Mammary epithelial cell (primary cell): ENCODE measurements around the gene ALDH5A1.

ENCODE experiments used
- EZH2 ChIP-seq: IDR thresholded peaks from 2 replicates; pipeline ENCODE4 v1.6.1; 2012; ENCODE audit warnings: low read length, inconsistent platforms, borderline replicate concordance
- TF ChIP-seq, protein P1 (sequence below), 2 donors: IDR thresholded peaks in 1 of 2; conservative IDR thresholded peaks in 1 of 2; 2 replicates each; pipeline ENCODE4 v1.5.1; 2011 to 2012; ENCODE audit warnings: inconsistent platforms in 2 of 2, low read length in 2 of 2, mild to moderate bottlenecking in 2 of 2, control low read depth in 1 of 2, low read depth in 1 of 2; ENCODE audit not compliant: insufficient read depth in 1 of 2; ENCODE audit errors: extremely low read depth in 1 of 2

DNA sequence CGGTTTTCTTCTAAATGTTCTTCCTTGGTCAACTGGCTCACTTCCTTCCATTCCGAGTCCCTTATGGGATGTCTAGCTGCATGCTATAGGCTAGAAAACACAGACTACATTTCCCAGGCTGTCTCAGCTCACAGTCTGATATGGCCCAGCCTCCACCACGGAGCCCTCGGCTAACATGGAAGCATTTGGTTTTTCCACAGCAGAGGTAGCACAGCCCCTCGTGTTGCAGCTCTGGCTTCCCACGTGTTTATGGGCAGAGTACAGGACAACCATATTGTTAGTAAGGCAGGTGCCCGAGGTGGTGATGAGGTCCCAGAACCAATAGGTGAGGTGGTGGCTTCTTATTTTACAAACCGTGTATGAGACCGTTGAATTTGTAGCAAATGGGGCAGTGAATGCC lies 14.1 kb upstream of the ALDH5A1 start:
- TF ChIP-seq, protein P1, sequence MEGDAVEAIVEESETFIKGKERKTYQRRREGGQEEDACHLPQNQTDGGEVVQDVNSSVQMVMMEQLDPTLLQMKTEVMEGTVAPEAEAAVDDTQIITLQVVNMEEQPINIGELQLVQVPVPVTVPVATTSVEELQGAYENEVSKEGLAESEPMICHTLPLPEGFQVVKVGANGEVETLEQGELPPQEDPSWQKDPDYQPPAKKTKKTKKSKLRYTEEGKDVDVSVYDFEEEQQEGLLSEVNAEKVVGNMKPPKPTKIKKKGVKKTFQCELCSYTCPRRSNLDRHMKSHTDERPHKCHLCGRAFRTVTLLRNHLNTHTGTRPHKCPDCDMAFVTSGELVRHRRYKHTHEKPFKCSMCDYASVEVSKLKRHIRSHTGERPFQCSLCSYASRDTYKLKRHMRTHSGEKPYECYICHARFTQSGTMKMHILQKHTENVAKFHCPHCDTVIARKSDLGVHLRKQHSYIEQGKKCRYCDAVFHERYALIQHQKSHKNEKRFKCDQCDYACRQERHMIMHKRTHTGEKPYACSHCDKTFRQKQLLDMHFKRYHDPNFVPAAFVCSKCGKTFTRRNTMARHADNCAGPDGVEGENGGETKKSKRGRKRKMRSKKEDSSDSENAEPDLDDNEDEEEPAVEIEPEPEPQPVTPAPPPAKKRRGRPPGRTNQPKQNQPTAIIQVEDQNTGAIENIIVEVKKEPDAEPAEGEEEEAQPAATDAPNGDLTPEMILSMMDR (conservative IDR thresholded peaks at IDR 0.05 in 1 of 2, IDR thresholded peaks at IDR 0.05 in 1 of 2; ENCODE audit: extremely low read depth in 1 of 2, insufficient read depth in 1 of 2, low read depth in 1 of 2, low read length in 2 of 2): no peak
- TF ChIP-seq EZH2: no peak
